ENCODE results near the gene EXOC8. TPM values are rescaled to one million over a fixed set of nuclear protein-coding genes. Genes with fewer than 3 reads are reported as not detected.

Gene EXOC8
- total RNA-seq, 1 donor from 2014 or later, result 15.2 TPM

DNA sequence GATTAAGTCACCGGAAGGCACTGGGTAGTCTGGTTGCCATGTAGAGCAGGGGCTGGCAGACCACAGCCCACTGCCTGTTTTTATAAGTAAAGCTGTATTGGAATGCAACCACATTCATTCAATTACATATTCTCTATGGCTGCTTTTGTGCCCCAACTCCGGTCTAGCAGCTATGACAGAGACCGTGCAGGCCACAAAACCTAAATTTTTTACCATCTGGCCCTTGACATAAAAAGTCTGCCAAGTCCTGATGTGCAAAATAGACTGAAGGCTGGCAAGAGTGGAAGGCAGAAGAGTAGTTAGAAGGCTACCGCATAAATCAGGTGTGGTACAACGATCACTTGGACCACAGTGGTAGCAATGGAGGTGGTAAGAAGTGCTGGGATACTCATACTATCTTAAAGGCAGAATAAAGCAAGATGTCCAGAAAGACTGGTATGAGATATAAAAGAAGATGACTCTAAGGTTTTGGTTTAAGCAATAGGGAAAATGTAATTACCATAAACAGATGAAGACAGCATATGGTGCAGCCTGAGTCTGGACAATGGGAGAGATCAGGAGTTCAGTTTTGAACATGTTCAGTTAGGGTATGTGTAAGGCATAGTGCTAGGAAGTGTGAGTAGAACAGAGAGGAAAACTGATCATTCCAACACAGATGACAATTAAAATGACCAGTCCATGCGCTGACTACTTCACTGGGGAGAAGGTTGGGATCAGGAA, 47.2 kb upstream of the EXOC8 start:
- H3K9me3 ChIP-seq (ENCODE audit: insufficient read depth, low read depth, low read length), result no peaks in the 10 kb centered on the region
- no peak overlapping the region for H3K9ac ChIP-seq (ENCODE audit: low read length)
- no peak overlapping the region for H3K4me3 ChIP-seq (ENCODE audit: insufficient read depth, low read depth, low read length)
- FAIRE-seq (no peak), DNase-seq (ENCODE audit: low read depth) (no peak)
- Mint-ChIP-seq H3K27ac (ENCODE audit: unreplicated experiment) (no peak overlapping the region), H3K4me3 (ENCODE audit: unreplicated experiment) (no peak overlapping the region), H3K4me1 (ENCODE audit: low read depth, unreplicated experiment) (peaks cover 16% of the 10 kb centered on the region), H3K36me3 (ENCODE audit: low read depth, unreplicated experiment) (peaks cover 3% of the 10 kb centered on the region), H3K27me3 (ENCODE audit: low read depth, unreplicated experiment) (no peaks in the 10 kb centered on the region), H3K9me3 (ENCODE audit: unreplicated experiment) (no peaks in the 10 kb centered on the region)
- H3K4me1 ChIP-seq (ENCODE audit: insufficient read depth, low read length), result peaks cover 10% of the 10 kb centered on the region
- H4K20me1 ChIP-seq (ENCODE audit: insufficient read depth, low read length), result peaks cover 13% of the 10 kb centered on the region
- H3K36me3 ChIP-seq (ENCODE audit: insufficient read depth, low read length), result no peaks in the 10 kb centered on the region
- H3K27me3 ChIP-seq (ENCODE audit: insufficient read depth, low read length), result no peaks in the 10 kb centered on the region
- H2AFZ ChIP-seq (ENCODE audit: low read depth, low read length), result no peak overlapping the region
- peaks cover 77% of the 10 kb centered on the region for H3K79me2 ChIP-seq (ENCODE audit: insufficient read depth, low read length)
- no peak overlapping the region for H3K4me2 ChIP-seq (ENCODE audit: low read length)
- no peak for TF ChIP-seq EZH2 (IDR thresholded peaks at IDR 0.05; ENCODE audit: insufficient read depth, low read length)
- TF ChIP-seq, protein P1, sequence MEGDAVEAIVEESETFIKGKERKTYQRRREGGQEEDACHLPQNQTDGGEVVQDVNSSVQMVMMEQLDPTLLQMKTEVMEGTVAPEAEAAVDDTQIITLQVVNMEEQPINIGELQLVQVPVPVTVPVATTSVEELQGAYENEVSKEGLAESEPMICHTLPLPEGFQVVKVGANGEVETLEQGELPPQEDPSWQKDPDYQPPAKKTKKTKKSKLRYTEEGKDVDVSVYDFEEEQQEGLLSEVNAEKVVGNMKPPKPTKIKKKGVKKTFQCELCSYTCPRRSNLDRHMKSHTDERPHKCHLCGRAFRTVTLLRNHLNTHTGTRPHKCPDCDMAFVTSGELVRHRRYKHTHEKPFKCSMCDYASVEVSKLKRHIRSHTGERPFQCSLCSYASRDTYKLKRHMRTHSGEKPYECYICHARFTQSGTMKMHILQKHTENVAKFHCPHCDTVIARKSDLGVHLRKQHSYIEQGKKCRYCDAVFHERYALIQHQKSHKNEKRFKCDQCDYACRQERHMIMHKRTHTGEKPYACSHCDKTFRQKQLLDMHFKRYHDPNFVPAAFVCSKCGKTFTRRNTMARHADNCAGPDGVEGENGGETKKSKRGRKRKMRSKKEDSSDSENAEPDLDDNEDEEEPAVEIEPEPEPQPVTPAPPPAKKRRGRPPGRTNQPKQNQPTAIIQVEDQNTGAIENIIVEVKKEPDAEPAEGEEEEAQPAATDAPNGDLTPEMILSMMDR (IDR thresholded peaks at IDR 0.05; ENCODE audit: insufficient read depth, low read depth, low read length), result no peak
- H3K27ac ChIP-seq (ENCODE audit: low read depth, low read length), result no peak overlapping the region

DNA sequence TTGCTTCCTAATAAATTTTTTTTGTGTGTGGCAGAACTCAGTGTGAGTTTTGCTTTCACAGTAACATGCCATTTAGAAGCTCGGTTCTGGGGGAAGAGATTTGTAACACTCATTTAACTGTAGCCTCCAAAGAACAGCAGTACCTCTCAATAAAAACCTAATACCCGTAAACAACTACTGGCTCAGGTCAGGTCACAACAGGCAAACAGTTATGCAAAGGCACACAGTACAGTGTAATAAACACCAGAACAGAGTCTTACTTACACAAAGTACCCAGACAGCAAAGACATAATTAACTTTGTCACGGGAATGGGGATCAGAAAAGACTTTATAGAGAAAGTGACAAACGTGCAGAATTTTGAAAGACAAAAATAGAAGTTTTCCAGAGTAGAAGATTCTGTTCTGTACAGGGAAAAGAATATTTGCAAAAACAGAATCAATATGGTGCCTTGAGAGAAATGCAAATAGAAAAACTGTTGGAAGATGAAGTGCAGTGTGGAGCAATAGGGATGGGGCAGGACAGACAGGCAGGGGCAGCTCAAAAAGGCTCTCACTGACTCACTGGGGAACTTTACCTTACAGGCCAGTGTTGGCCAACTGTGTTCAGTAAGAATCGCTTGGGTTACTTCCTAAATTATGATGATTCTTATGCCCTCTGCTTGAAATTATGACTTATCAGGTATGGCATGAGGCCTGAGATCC, 45.7 kb upstream of the EXOC8 start:
- Histone ChIP-seq H3K79me2 (ENCODE audit: insufficient read depth, low read length) (peaks cover 76% of the 10 kb centered on the region), H4K20me1 (ENCODE audit: insufficient read depth, low read length) (peaks cover 22% of the 10 kb centered on the region), H3K36me3 (ENCODE audit: insufficient read depth, low read length) (no peaks in the 10 kb centered on the region), H3K27me3 (ENCODE audit: insufficient read depth, low read length) (no peaks in the 10 kb centered on the region), H3K4me2 (ENCODE audit: low read length) (no peak overlapping the region), H3K9ac (ENCODE audit: low read length) (no peak overlapping the region), H3K27ac (ENCODE audit: low read depth, low read length) (no peak overlapping the region), H3K4me1 (ENCODE audit: insufficient read depth, low read length) (peaks cover 4% of the 10 kb centered on the region), H2AFZ (ENCODE audit: low read depth, low read length) (no peak overlapping the region), H3K4me3 (ENCODE audit: insufficient read depth, low read depth, low read length) (no peak overlapping the region), H3K9me3 (ENCODE audit: insufficient read depth, low read depth, low read length) (no peaks in the 10 kb centered on the region)
- DNase-seq (ENCODE audit: low read depth) (no peak), FAIRE-seq (no peak)
- TF ChIP-seq, protein P1 (IDR thresholded peaks at IDR 0.05; ENCODE audit: insufficient read depth, low read depth, low read length), result no peak
- TF ChIP-seq EZH2 (IDR thresholded peaks at IDR 0.05; ENCODE audit: insufficient read depth, low read length), result no peak
- Mint-ChIP-seq H3K4me1 (ENCODE audit: low read depth, unreplicated experiment) (peaks cover 14% of the 10 kb centered on the region), H3K9me3 (ENCODE audit: unreplicated experiment) (no peaks in the 10 kb centered on the region), H3K27me3 (ENCODE audit: low read depth, unreplicated experiment) (no peaks in the 10 kb centered on the region), H3K4me3 (ENCODE audit: unreplicated experiment) (no peak overlapping the region), H3K36me3 (ENCODE audit: low read depth, unreplicated experiment) (peaks cover 2% of the 10 kb centered on the region), H3K27ac (ENCODE audit: unreplicated experiment) (no peak overlapping the region)

DNA sequence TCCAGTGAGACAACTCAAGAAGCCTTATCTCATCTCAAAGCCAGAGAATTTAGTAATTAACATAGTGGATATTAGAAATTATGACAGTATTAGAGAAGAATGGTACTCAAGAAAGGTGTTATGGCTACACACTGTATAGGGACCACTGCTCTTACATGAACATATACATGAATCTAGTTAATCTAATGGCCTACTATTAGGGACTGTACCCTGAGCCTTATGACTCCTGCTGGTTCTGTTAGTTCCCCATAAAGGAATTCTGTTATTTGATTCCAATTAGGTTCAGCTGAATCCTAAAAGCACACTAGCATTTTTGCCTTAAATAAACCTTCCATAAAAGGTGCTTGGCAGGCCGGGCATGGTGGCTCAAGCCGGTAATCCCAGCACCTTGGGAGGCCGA, 44.8 kb upstream of the EXOC8 start:
- FAIRE-seq (no peak), DNase-seq (ENCODE audit: low read depth) (no peak)
- no peak overlapping the region for H3K4me3 Mint-ChIP-seq (ENCODE audit: unreplicated experiment)
- H3K36me3 Mint-ChIP-seq (ENCODE audit: low read depth, unreplicated experiment), result peaks cover 2% of the 10 kb centered on the region
- H3K9me3 Mint-ChIP-seq (ENCODE audit: unreplicated experiment), result no peaks in the 10 kb centered on the region
- Histone ChIP-seq H3K9me3 (ENCODE audit: insufficient read depth, low read depth, low read length) (no peaks in the 10 kb centered on the region), H4K20me1 (ENCODE audit: insufficient read depth, low read length) (peaks cover 24% of the 10 kb centered on the region), H3K27ac (ENCODE audit: low read depth, low read length) (no peak overlapping the region), H3K4me2 (ENCODE audit: low read length) (no peak overlapping the region), H3K36me3 (ENCODE audit: insufficient read depth, low read length) (no peaks in the 10 kb centered on the region), H3K4me3 (ENCODE audit: insufficient read depth, low read depth, low read length) (no peak overlapping the region), H3K9ac (ENCODE audit: low read length) (no peak overlapping the region), H3K79me2 (ENCODE audit: insufficient read depth, low read length) (peaks cover 77% of the 10 kb centered on the region), H2AFZ (ENCODE audit: low read depth, low read length) (no peak overlapping the region), H3K27me3 (ENCODE audit: insufficient read depth, low read length) (no peaks in the 10 kb centered on the region), H3K4me1 (ENCODE audit: insufficient read depth, low read length) (no peaks in the 10 kb centered on the region)
- no peak overlapping the region for H3K27ac Mint-ChIP-seq (ENCODE audit: unreplicated experiment)
- H3K27me3 Mint-ChIP-seq (ENCODE audit: low read depth, unreplicated experiment), result no peaks in the 10 kb centered on the region
- H3K4me1 Mint-ChIP-seq (ENCODE audit: low read depth, unreplicated experiment), result peaks cover 11% of the 10 kb centered on the region
- no peak for TF ChIP-seq EZH2 (IDR thresholded peaks at IDR 0.05; ENCODE audit: insufficient read depth, low read length)
- TF ChIP-seq, protein P1 (IDR thresholded peaks at IDR 0.05; ENCODE audit: insufficient read depth, low read depth, low read length), result no peak

Measured in astrocyte (in vitro differentiated cells and primary cell).